GM23338 (cell line): ENCODE results near the gene NFKBIB.

Source experiments
- CREB1 ChIP-seq: fragments of 250-450 bp; sonication (Bioruptor Pico); IDR thresholded peaks from 2 replicates; pipeline ENCODE4 v1.5.0; 2020; ENCODE audit warnings: low read depth, mild to moderate bottlenecking, moderate library complexity
- CTCF ChIP-seq, 2 experiments: fragments of 200-600 bp in 1 of 2; sonication (generic) in 1 of 2; conservative IDR thresholded peaks; 2 replicates each; pipeline versions ENCODE4 v1.5.1 to v1.6.1; 2016 to 2017; ENCODE audit warnings: antibody characterized with exemption in 2 of 2, low read depth in 2 of 2, mild to moderate bottlenecking in 2 of 2, moderate library complexity in 1 of 2
- ETS1 ChIP-seq: IDR thresholded peaks from 2 replicates; pipeline ENCODE4 v1.6.1; 2016; ENCODE audit warnings: antibody characterized with exemption
- EZH2 ChIP-seq: fragments of 200-600 bp; sonication (generic); IDR thresholded peaks from one replicate; pipeline ENCODE4 v1.8.0; 2017; ENCODE audit warnings: antibody characterized with exemption, mild to moderate bottlenecking, low read depth; ENCODE audit not compliant: unreplicated experiment
- EZH2phosphoT487 ChIP-seq: fragments of 200-600 bp; sonication (generic); IDR thresholded peaks from one replicate; pipeline ENCODE4 v1.8.1; 2018; ENCODE audit warnings: antibody characterized with exemption; ENCODE audit not compliant: unreplicated experiment
- JUNB ChIP-seq: IDR thresholded peaks from one replicate; pipeline ENCODE4 v1.6.1; 2016; ENCODE audit warnings: antibody characterized with exemption; ENCODE audit not compliant: unreplicated experiment
- NANOG ChIP-seq: IDR thresholded peaks from 2 replicates; pipeline ENCODE4 v1.6.1; 2016; ENCODE audit warnings: antibody characterized with exemption, borderline replicate concordance
- POLR2AphosphoS5 ChIP-seq: IDR thresholded peaks from 2 replicates; pipeline ENCODE4 v1.6.1; 2016; ENCODE audit warnings: antibody characterized with exemption, low read depth
- REST ChIP-seq: IDR thresholded peaks from one replicate; pipeline ENCODE4 v1.6.1; 2018; ENCODE audit warnings: antibody characterized with exemption; ENCODE audit not compliant: unreplicated experiment
- ZNF114 ChIP-seq: fragments of 250-450 bp; sonication (Bioruptor Pico); IDR thresholded peaks from 2 replicates; pipeline ENCODE4 v1.5.0; 2020; ENCODE audit warnings: mild to moderate bottlenecking, moderate library complexity
- ZNF462 ChIP-seq: fragments of 250-450 bp; sonication (Bioruptor Pico); IDR thresholded peaks from 2 replicates; pipeline ENCODE4 v1.5.0; 2020; ENCODE audit warnings: mild to moderate bottlenecking, moderate library complexity

- TF ChIP-seq CTCF (conservative IDR thresholded peaks at IDR 0.05; ENCODE audit: low read depth in 2 of 2), result peak in 1 of 2 experiments; percentile 20; a peak in 2 of 4 replicates
- TF ChIP-seq REST, result no peak
- no peak for TF ChIP-seq EZH2phosphoT487
- TF ChIP-seq JUNB, result no peak
- no peak for TF ChIP-seq EZH2
- TF ChIP-seq POLR2AphosphoS5, result no peak
- no peak for TF ChIP-seq ETS1
- no peak for TF ChIP-seq ZNF462
- TF ChIP-seq ZNF114 (CRISPR knock-in tag), result no peak
- no peak for TF ChIP-seq CREB1 (CRISPR knock-in tag)
- no peak for TF ChIP-seq NANOG
These were observed 18.2 kb downstream of the NFKBIB start for GRCh38 chr19:38917921-38918491.
